Measurements from ENCODE around the gene SFXN2. TPM values are rescaled to one million over a fixed set of nuclear protein-coding genes. Genes with fewer than 3 reads are reported as not detected.

Gene SFXN2
- total and polyA plus RNA-seq, 8 donors = 5.6 to 21.6 (median 10.0) TPM

DNA sequence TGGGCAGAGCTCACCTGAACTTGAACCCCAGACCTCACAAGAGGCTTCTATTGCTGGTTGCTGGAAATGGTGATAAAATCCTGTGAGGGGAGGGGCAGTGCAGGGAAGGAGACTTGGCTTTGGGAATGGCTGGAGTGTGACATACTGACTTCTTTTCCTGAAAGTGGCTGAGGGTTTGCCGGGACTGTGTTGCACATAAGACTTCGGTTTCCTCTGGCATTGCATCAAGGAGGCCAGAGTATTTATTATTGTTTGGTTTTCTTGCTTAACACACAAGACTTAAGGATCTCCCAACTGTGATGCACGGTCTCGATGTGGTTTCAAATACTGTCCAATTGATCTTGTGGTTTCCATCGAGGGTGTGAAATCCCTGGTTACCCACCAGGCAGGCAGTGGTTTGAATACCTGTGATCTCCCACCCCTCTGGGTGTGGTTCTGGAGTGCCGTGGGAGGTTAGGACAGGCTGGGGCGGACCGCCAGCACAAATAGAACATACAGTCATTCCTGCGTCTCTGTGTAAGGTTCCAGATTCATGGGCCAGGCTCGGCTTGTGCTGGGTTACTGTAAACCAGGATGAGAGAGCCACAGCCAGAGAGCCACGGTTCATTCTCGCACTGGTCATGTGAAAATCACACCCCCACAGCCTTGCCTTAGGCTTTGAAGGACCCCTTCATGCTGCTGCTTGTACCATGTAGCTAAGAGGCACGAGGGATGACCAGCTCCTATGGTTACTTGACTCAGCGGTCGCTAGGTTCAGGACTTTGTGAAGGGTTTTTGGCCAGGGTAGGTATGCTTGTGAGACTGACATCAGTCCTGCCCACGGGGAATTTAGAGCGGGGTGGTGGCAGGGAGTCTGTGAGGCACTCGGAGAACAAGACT lies 68.5 kb downstream of the SFXN2 start:
- peaks cover 0 to 33% (median 5%) of the 10 kb centered on the region in 3 donors for H3K4me1 ChIP-seq
- WGBS, 2 donors = 81 to 82% methylated on average over 18 of the region's 18 CpGs
- peak overlapping the region in 3 of 4 donors; percentile 16 to 73 (median 60) for H3K27ac ChIP-seq
- DNase-seq (no peak), ATAC-seq (peak in 3 of 4 donors; percentile 46 to 61 (median 47)), FAIRE-seq (no peak)
- TF ChIP-seq, protein P1, sequence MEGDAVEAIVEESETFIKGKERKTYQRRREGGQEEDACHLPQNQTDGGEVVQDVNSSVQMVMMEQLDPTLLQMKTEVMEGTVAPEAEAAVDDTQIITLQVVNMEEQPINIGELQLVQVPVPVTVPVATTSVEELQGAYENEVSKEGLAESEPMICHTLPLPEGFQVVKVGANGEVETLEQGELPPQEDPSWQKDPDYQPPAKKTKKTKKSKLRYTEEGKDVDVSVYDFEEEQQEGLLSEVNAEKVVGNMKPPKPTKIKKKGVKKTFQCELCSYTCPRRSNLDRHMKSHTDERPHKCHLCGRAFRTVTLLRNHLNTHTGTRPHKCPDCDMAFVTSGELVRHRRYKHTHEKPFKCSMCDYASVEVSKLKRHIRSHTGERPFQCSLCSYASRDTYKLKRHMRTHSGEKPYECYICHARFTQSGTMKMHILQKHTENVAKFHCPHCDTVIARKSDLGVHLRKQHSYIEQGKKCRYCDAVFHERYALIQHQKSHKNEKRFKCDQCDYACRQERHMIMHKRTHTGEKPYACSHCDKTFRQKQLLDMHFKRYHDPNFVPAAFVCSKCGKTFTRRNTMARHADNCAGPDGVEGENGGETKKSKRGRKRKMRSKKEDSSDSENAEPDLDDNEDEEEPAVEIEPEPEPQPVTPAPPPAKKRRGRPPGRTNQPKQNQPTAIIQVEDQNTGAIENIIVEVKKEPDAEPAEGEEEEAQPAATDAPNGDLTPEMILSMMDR (IDR thresholded peaks at IDR 0.05) = no peak
- H3K4me3 ChIP-seq = no peak overlapping the region
- H3K36me3 ChIP-seq = no peaks in the 10 kb centered on the region
- no peaks in the 10 kb centered on the region for H3K9me3 ChIP-seq
- no peaks in the 10 kb centered on the region for H3K27me3 ChIP-seq
- intact Hi-C loops (cut with DNase I) = no loop called here

DNA sequence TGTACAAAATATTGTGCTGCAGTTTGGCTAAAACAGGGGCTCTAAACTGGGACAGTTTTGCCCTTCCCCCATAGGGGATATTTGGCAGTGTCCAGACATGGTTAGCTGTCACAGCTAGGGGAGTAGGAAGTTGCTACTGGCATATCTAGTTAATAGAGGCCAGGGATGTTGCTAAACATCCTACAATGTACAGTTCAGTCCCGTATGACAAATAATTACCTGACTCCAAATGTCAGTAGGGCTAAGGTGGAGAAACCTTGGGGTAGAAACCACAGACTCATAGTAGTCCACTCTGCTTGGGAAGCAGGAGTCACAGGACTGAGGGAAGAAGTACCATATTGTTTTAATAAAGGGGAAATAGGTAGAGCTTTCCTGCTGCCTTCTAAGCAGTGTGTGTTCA lies 69.1 kb downstream of the SFXN2 start:
- FAIRE-seq = no peak

DNA sequence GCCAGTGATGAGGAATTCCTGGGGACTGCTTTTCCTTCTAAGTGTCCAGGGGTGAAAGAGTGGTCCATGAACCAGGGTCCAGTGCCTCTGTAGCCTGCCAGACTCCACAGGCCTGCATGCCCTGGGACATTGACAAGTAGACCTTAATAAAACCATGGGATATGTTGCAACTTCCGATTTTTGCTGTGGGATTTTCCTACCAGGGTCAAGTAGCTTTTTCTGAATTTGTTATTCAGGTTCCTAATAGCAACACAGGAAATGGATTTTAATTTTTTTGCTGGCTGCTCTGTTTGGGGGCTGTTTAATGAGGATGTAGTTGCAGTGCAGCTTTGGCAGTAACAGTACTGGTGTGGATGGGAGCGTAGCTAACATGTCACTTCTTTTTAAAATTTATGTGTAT lies 71.4 kb downstream of the SFXN2 start:
- no peak for FAIRE-seq
- TF ChIP-seq, protein P1 (IDR thresholded peaks at IDR 0.05) = no peak
- DNase-seq = no peak
- ATAC-seq = peak in 2 of 4 donors; percentile 4 to 41
- no peak overlapping the region for H3K4me3 ChIP-seq
- H3K9me3 ChIP-seq = no peaks in the 10 kb centered on the region
- H3K4me1 ChIP-seq = peaks cover 0 to 27% (median 0%) of the 10 kb centered on the region in 3 donors
- H3K36me3 ChIP-seq = no peaks in the 10 kb centered on the region
- H3K27me3 ChIP-seq = no peaks in the 10 kb centered on the region
- H3K27ac ChIP-seq = peak overlapping the region in 1 of 4 donors; percentile 41
- 82 to 87% methylated on average over 2 of the region's 2 CpGs for WGBS, 2 donors
- intact Hi-C loops (cut with DNase I) = no loop called here

More for the DNA sequence above, 69.1 kb downstream of the SFXN2 start:
- peak overlapping the region in 2 of 4 donors; percentile 60 to 73 for H3K27ac ChIP-seq
- 67 to 78% methylated on average over 1 of the region's 1 CpG for WGBS, 2 donors
- H3K9me3 ChIP-seq = no peaks in the 10 kb centered on the region
- H3K27me3 ChIP-seq = no peaks in the 10 kb centered on the region
- no peaks in the 10 kb centered on the region for H3K36me3 ChIP-seq
- peaks cover 0 to 33% (median 5%) of the 10 kb centered on the region in 3 donors for H3K4me1 ChIP-seq
- DNase-seq = no peak
- peak in 3 of 4 donors; percentile 4 to 30 (median 18) for ATAC-seq
- TF ChIP-seq, protein P1 (IDR thresholded peaks at IDR 0.05) = no peak
- H3K4me3 ChIP-seq = no peak overlapping the region
- intact Hi-C loops (cut with DNase I) = no loop called here

DNA sequence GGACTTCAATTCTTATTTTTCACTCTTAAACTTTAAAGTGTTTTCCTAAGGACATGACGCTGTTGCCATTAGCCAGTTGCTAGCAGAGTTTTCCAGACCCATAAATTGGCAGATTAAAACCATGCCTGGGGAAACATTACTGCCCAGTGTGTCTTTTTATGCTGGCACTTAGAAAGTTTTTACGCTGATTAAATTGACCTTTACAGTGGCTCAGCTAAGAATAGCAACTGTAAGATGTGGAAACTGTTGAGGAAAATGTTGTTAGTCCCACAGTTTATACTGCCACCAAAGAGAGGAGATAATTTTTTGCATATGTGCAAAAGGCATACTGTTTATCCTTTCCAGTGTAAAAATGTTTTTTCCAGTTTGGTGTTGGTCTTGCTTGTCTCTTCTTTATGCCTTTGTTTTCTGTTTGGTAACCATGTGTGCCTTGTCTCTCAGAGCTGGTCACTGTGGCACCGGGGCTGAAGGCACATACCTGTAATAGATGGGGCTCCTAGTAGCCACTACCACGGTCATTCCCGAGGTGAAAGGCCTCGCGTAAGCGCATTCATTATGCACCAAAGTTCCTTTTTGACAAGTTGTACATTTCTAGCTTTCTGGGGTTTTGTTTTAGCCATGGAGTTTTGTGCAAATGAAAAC lies 77.4 kb downstream of the SFXN2 start:
- ATAC-seq = no peak
- FAIRE-seq = no peak
- intact Hi-C loops (cut with DNase I) = no loop called here
- no peak overlapping the region for H3K27ac ChIP-seq
- no peaks in the 10 kb centered on the region for H3K4me1 ChIP-seq
- TF ChIP-seq, protein P1 (IDR thresholded peaks at IDR 0.05) = no peak
- no peaks in the 10 kb centered on the region for H3K27me3 ChIP-seq
- no peaks in the 10 kb centered on the region for H3K36me3 ChIP-seq
- H3K4me3 ChIP-seq = no peak overlapping the region
- DNase-seq = no peak
- no peaks in the 10 kb centered on the region for H3K9me3 ChIP-seq
- 88% methylated on average over 8 of the region's 8 CpGs for WGBS, 2 donors

Other genes starting within 250 kb of the SFXN2 start
- 10 to 100 TPM; 22.4 to 40.9 (median 27.4) TPM for gene ACTR1A, start 211.9 kb upstream of the SFXN2 start, total RNA-seq
- 10 to 100 TPM; 33.6 to 38.1 TPM for gene ACTR1A, start 211.9 kb upstream of the SFXN2 start, polyA plus RNA-seq
- 1 to 10 TPM; 1.9 to 7.8 (median 3.6) TPM for gene SUFU, start 210.7 kb upstream of the SFXN2 start, total RNA-seq
- 1 to 10 TPM; 2.6 to 2.7 TPM for gene SUFU, start 210.7 kb upstream of the SFXN2 start, polyA plus RNA-seq
- 100 to 1,000 TPM in 1 of 6 donors, 10 to 100 TPM in 5; 65.2 to 106 (median 76.7) TPM for gene TRIM8, start 70.2 kb upstream of the SFXN2 start, total RNA-seq
- 10 to 100 TPM; 42.2 to 53.2 TPM for gene TRIM8, start 70.2 kb upstream of the SFXN2 start, polyA plus RNA-seq
- gene ARL3, start 239 bp upstream of the SFXN2 start, total RNA-seq = 1 to 10 TPM; 2.5 to 4.5 (median 3.1) TPM
- 1 to 10 TPM; 2.4 to 8.0 TPM for gene ARL3, start 239 bp upstream of the SFXN2 start, polyA plus RNA-seq
- 10 to 100 TPM in 5 of 6 donors, 1 to 10 TPM in 1; 9.0 to 27.3 (median 12.1) TPM for gene WBP1L, start 29.3 kb downstream of the SFXN2 start, total RNA-seq
- gene WBP1L, start 29.3 kb downstream of the SFXN2 start, polyA plus RNA-seq = 10 to 100 TPM; 10.5 to 11.0 TPM
- 1 to 10 TPM in 1 of 6 donors, under 1 TPM in 4, not detected in 1; 0.12 to 6.4 (median 0.38) TPM for gene CYP17A1, start 122.8 kb downstream of the SFXN2 start, total RNA-seq
- gene CYP17A1, start 122.8 kb downstream of the SFXN2 start, polyA plus RNA-seq = under 1 TPM; 0.11 to 0.35 TPM
- 10 to 100 TPM in 2 of 6 donors, 1 to 10 TPM in 4; 5.3 to 11.8 (median 9.6) TPM for gene BORCS7, start 139.6 kb downstream of the SFXN2 start, total RNA-seq
- 10 to 100 TPM; 11.1 to 24.3 TPM for gene BORCS7, start 139.6 kb downstream of the SFXN2 start, polyA plus RNA-seq
- 1 to 10 TPM in 5 of 6 donors, under 1 TPM in 1; 0.87 to 3.2 (median 2.7) TPM for gene AS3MT, start 154.8 kb downstream of the SFXN2 start, total RNA-seq
- gene AS3MT, start 154.8 kb downstream of the SFXN2 start, polyA plus RNA-seq = 10 to 100 TPM in 1 of 2 donors, 1 to 10 TPM in 1; 6.3 to 11.4 TPM
- gene CNNM2, start 203.7 kb downstream of the SFXN2 start, total RNA-seq = 1 to 10 TPM; 4.4 to 8.9 (median 6.0) TPM
- gene CNNM2, start 203.7 kb downstream of the SFXN2 start, polyA plus RNA-seq = 1 to 10 TPM; 2.0 to 2.7 TPM

All from pancreas (tissue), 10 donors.